IPS-NIHi11 (cell line): ENCODE results near the gene ZNF582.
A peak's percentile ranks its signal among the peaks of the same experiment; 100 is the strongest.
"Not testable (repeated sequence)": the region's sequence is repeated elsewhere in the genome, so short reads cannot be mapped to it uniquely, and the experiment has no call there.

ENCODE experiments used
- DNase-seq: peaks from one replicate; pipeline ENCODE4 v3.0.0; 2012; ENCODE audit warnings: mixed read lengths, low spot score

The ZNF582 gene

GRCh38 chr19:56351208-56351607 is 42.1 kb downstream of the ZNF582 start:
- no peak for DNase-seq

GRCh38 chr19:56350416-56351045 is 42.8 kb downstream of the ZNF582 start:
- peak; percentile 33 for DNase-seq

GRCh38 chr19:56348289-56348877 is 45.0 kb downstream of the ZNF582 start:
- DNase-seq = no peak

GRCh38 chr19:56347163-56347778 is 46.1 kb downstream of the ZNF582 start:
- no peak for DNase-seq

GRCh38 chr19:56341948-56342347 is 51.4 kb downstream of the ZNF582 start:
- no peak for DNase-seq

- not testable (repeated sequence) for DNase-seq
Measured at GRCh38 chr19:56339031-56339430, 54.3 kb downstream of the ZNF582 start.

- not testable (repeated sequence) for DNase-seq
Measured at GRCh38 chr19:56337077-56337476, 56.3 kb downstream of the ZNF582 start.

GRCh38 chr19:56335371-56335770 is 58.0 kb downstream of the ZNF582 start:
- DNase-seq = not testable (repeated sequence)

GRCh38 chr19:56333506-56333905 is 59.8 kb downstream of the ZNF582 start:
- DNase-seq = peak; percentile 30
